Measurements from ENCODE around the gene VPS8. TPM values are rescaled to one million over a fixed set of nuclear protein-coding genes. Genes with fewer than 3 reads are reported as not detected.

Gene VPS8
- total RNA-seq, 2 donors from 2014 or later, result 22.7 to 23.0 TPM

- Histone ChIP-seq H3K4me3 (no peak overlapping the region), H3K9me3 (no peaks in the 10 kb centered on the region), H3K36me3 (no peaks in the 10 kb centered on the region), H3K4me1 (no peaks in the 10 kb centered on the region), H3K27ac (no peak overlapping the region), H3K27me3 (no peaks in the 10 kb centered on the region)
- DNase-seq (ENCODE audit: low spot score), result no peak
- TF ChIP-seq CTCF (IDR thresholded peaks at IDR 0.05), result no peak
Measured at GRCh38 chr3:184937611-184938010, 125.6 kb downstream of the VPS8 start.

- TF ChIP-seq CTCF (IDR thresholded peaks at IDR 0.05), result no peak
- no peak for DNase-seq (ENCODE audit: low spot score)
- H3K36me3 ChIP-seq, result no peaks in the 10 kb centered on the region
- no peaks in the 10 kb centered on the region for H3K4me1 ChIP-seq
- H3K4me3 ChIP-seq, result no peak overlapping the region
- no peak overlapping the region for H3K27ac ChIP-seq
- no peaks in the 10 kb centered on the region for H3K9me3 ChIP-seq
- no peaks in the 10 kb centered on the region for H3K27me3 ChIP-seq
Measured at GRCh38 chr3:184941408-184941807, 129.4 kb downstream of the VPS8 start.

- Histone ChIP-seq H3K4me1 (no peaks in the 10 kb centered on the region), H3K36me3 (no peaks in the 10 kb centered on the region), H3K4me3 (no peak overlapping the region), H3K9me3 (no peaks in the 10 kb centered on the region), H3K27me3 (no peaks in the 10 kb centered on the region), H3K27ac (no peak overlapping the region)
- DNase-seq (ENCODE audit: low spot score), result no peak
- no peak for TF ChIP-seq CTCF (IDR thresholded peaks at IDR 0.05)
Measured at GRCh38 chr3:184942735-184943134, 130.8 kb downstream of the VPS8 start.

GRCh38 chr3:184944241-184944640 is 132.3 kb downstream of the VPS8 start:
- no peak overlapping the region for H3K4me3 ChIP-seq
- H3K27ac ChIP-seq, result no peak overlapping the region
- H3K27me3 ChIP-seq, result no peaks in the 10 kb centered on the region
- DNase-seq (ENCODE audit: low spot score), result no peak
- no peaks in the 10 kb centered on the region for H3K9me3 ChIP-seq
- no peaks in the 10 kb centered on the region for H3K4me1 ChIP-seq
- no peaks in the 10 kb centered on the region for H3K36me3 ChIP-seq
- TF ChIP-seq CTCF (IDR thresholded peaks at IDR 0.05), result no peak

GRCh38 chr3:184945886-184946625 is 134.1 kb downstream of the VPS8 start:
- no peak for DNase-seq (ENCODE audit: low spot score)
- Histone ChIP-seq H3K27me3 (no peaks in the 10 kb centered on the region), H3K36me3 (no peaks in the 10 kb centered on the region), H3K4me1 (no peaks in the 10 kb centered on the region), H3K9me3 (no peaks in the 10 kb centered on the region), H3K4me3 (no peak overlapping the region), H3K27ac (no peak overlapping the region)
- no peak for TF ChIP-seq CTCF (IDR thresholded peaks at IDR 0.05)

GRCh38 chr3:184946917-184947316 is 135.0 kb downstream of the VPS8 start:
- Histone ChIP-seq H3K27ac (no peak overlapping the region), H3K9me3 (no peaks in the 10 kb centered on the region), H3K4me1 (no peaks in the 10 kb centered on the region), H3K4me3 (no peak overlapping the region), H3K36me3 (no peaks in the 10 kb centered on the region), H3K27me3 (no peaks in the 10 kb centered on the region)
- no peak for TF ChIP-seq CTCF (IDR thresholded peaks at IDR 0.05)
- DNase-seq (ENCODE audit: low spot score), result no peak

All from right atrium auricular region (tissue), 2 donors.